GM12865 (cell line): ENCODE measurements around the gene DNALI1.
"Not testable (repeated sequence)": the region's sequence is repeated elsewhere in the genome, so short reads cannot be mapped to it uniquely, and the experiment has no call there.

Source experiments
- DNase-seq: peaks from one replicate; pipeline ENCODE4 v3.0.0; 2010; ENCODE audit warnings: low read depth
- H3K4me3 ChIP-seq: 2 replicates; pipeline ENCODE4 v1.5.1; 2011; ENCODE audit warnings: mild to moderate bottlenecking, low read depth, low read length, control low read depth
- TF ChIP-seq, protein P1 (sequence below): IDR thresholded peaks from 2 replicates; pipeline ENCODE4 v1.5.1; 2011; ENCODE audit warnings: low read length, control low read depth, low read depth, inconsistent platforms; ENCODE audit not compliant: insufficient read depth; ENCODE audit errors: missing control alignments

DNALI1 gene

GRCh38 chr1:37556712-37557196, at the start of gene DNALI1:
DNALI1 (plus strand) TSS chr1:37556940; CDS start chr1:37556995, 55 bp downstream.
- TF ChIP-seq, protein P1, sequence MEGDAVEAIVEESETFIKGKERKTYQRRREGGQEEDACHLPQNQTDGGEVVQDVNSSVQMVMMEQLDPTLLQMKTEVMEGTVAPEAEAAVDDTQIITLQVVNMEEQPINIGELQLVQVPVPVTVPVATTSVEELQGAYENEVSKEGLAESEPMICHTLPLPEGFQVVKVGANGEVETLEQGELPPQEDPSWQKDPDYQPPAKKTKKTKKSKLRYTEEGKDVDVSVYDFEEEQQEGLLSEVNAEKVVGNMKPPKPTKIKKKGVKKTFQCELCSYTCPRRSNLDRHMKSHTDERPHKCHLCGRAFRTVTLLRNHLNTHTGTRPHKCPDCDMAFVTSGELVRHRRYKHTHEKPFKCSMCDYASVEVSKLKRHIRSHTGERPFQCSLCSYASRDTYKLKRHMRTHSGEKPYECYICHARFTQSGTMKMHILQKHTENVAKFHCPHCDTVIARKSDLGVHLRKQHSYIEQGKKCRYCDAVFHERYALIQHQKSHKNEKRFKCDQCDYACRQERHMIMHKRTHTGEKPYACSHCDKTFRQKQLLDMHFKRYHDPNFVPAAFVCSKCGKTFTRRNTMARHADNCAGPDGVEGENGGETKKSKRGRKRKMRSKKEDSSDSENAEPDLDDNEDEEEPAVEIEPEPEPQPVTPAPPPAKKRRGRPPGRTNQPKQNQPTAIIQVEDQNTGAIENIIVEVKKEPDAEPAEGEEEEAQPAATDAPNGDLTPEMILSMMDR: no peak
- DNase-seq: peak; percentile 61
- H3K4me3 ChIP-seq: no peak within 1 kb of the TSS

- TF ChIP-seq, protein P1: peak; percentile 16
- peak; percentile 40 for DNase-seq
- H3K4me3 ChIP-seq: no peak overlapping the region
Measured at GRCh38 chr1:37509181-37509580, 47.6 kb upstream of the DNALI1 start.

DNA sequence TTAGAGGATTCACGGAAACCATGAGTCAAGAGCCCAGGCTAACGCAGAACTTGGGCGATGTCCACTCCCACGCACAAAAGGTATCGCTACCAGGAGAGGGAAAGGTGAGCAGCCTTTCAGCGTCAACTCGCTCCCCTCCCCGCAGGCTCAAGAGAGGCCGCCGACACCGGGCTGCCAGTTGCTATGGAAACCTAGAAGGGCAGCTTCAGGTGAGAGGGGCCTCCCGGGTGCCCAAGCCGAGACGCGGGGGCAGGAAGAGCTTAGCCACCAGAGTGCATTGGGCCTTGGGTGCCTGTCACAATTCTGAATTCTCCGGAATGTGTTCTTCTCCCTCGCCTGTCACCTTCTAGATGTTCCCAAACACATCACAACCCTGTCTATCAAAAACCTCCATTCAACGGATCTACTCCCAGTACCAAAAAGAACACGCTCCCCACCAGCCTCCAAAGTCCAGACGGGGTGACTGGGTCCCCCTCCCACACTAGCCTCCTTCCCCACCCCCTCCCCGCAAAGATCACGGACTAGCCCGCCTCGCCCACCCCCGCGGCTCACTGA, 42.9 kb upstream of the DNALI1 start:
- TF ChIP-seq, protein P1: no peak
- DNase-seq: peak; percentile 68
- peak overlapping the region; percentile 85 for H3K4me3 ChIP-seq

GRCh38 chr1:37514350-37515184, 42.2 kb upstream of the DNALI1 start, which contains the start of gene MEAF6:
MEAF6 (minus strand) TSS chr1:37514766; CDS start chr1:37514746, 20 bp downstream.
- peak; percentile 91 for DNase-seq
- H3K4me3 ChIP-seq: peak within 1 kb of the TSS; percentile 85

GRCh38 chr1:37515185-37516034, 41.3 kb upstream of the DNALI1 start:
- TF ChIP-seq, protein P1: no peak
- DNase-seq: no peak
- peak overlapping the region; percentile 85 for H3K4me3 ChIP-seq

More at GRCh38 chr1:37514350-37515184, 42.2 kb upstream of the DNALI1 start, which contains the start of gene MEAF6:
- TF ChIP-seq, protein P1: peak; percentile 79

DNA sequence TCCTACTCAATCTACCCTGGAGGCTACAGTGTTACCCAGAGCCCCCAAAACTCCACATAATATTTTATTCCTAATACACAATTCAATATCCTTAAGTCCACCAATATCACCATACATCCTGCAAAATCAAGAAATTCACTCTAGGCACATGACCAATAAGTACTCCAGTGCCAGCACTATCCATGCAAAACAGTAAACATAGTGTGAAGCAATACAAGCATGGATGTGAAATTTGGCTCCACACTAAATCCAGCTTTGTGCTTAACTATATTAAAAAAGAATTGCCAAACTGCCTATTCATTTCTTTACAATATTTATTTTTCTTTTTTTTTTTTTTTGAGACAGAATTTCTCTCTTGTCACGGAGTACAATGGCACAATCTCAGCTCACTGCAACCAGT, 39.2 kb upstream of the DNALI1 start:
- DNase-seq: no peak
- TF ChIP-seq, protein P1: no peak
- no peak overlapping the region for H3K4me3 ChIP-seq

DNA sequence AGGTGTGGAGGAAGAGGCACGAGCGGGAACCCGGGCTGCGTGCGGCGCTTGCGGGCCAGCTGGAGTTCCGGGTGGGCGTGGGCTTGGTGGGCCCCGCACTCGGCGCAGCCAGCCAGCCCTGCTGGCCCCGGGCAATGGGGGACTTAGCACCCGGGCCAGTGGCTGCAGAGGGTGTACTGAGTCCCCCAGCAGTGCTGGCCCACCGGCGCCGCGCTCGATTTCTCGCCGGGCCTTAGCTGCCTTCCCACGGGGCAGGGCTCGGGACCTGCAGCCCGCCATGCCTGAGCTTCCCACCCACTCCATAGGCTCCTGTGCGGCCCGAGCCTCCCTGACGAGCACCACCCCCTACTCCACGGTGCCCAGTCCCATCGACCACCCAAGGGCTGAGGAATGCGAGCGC, 38.5 kb upstream of the DNALI1 start:
- not testable (repeated sequence) for DNase-seq, H3K4me3 ChIP-seq

- not testable (repeated sequence) for H3K4me3 ChIP-seq, DNase-seq
Measured at GRCh38 chr1:37518929-37519328, 37.8 kb upstream of the DNALI1 start.
